HG03108 (cell line): ENCODE data around the gene ZNF785.
"Not testable (repeated sequence)": the region's sequence is repeated elsewhere in the genome, so short reads cannot be mapped to it uniquely, and the experiment has no call there.

ENCODE experiments used
- ATAC-seq: cut with Tn5 transposase; IDR thresholded peaks from one replicate; pipeline ENCODE4 v1.9.1; 2021; ENCODE audit warnings: moderate library complexity; ENCODE audit not compliant: unreplicated experiment

ZNF785 gene

GRCh38 chr16:30585400-30586191 lies at the start of gene ZNF785:
TSS of gene ZNF785 (minus strand) at chr16:30585697. CDS start at chr16:30585611, 86 bp downstream.
- peak; percentile 91 for ATAC-seq

GRCh38 chr16:30633526-30633925 lies 48.0 kb upstream of the ZNF785 start:
- no peak for ATAC-seq

GRCh38 chr16:30632454-30632853 lies 47.0 kb upstream of the ZNF785 start:
- not testable (repeated sequence) for ATAC-seq

GRCh38 chr16:30628628-30629540 lies 43.4 kb upstream of the ZNF785 start:
- no peak for ATAC-seq

- no peak for ATAC-seq
Measured at GRCh38 chr16:30626236-30626635, 40.7 kb upstream of the ZNF785 start.

- no peak for ATAC-seq
Measured at GRCh38 chr16:30623536-30624283, 38.2 kb upstream of the ZNF785 start.

GRCh38 chr16:30622455-30623032 lies 37.0 kb upstream of the ZNF785 start:
- no peak for ATAC-seq

- ATAC-seq, result no peak
Measured at GRCh38 chr16:30621765-30622164, 36.3 kb upstream of the ZNF785 start.

GRCh38 chr16:30620169-30620568 lies 34.7 kb upstream of the ZNF785 start:
- no peak for ATAC-seq

- ATAC-seq, result no peak
Measured at GRCh38 chr16:30619638-30620037, 34.1 kb upstream of the ZNF785 start.

- no peak for ATAC-seq
Measured at GRCh38 chr16:30619202-30619601, 33.7 kb upstream of the ZNF785 start.

- ATAC-seq, result no peak
Measured at GRCh38 chr16:30615358-30616091, 30.0 kb upstream of the ZNF785 start.

- ATAC-seq, result peak; percentile 76
Measured at GRCh38 chr16:30609926-30610839, 24.7 kb upstream of the ZNF785 start, which contains the start of gene ZNF689. TSS of gene ZNF689 (minus strand) at chr16:30610389. CDS start at chr16:30610041, 348 bp downstream.

GRCh38 chr16:30609002-30609925 lies 23.8 kb upstream of the ZNF785 start:
- peak; percentile 37 for ATAC-seq

GRCh38 chr16:30606004-30606403 lies 20.5 kb upstream of the ZNF785 start:
- ATAC-seq, result no peak

GRCh38 chr16:30605158-30605557 lies 19.7 kb upstream of the ZNF785 start:
- no peak for ATAC-seq

- no peak for ATAC-seq
Measured at GRCh38 chr16:30604316-30604947, 18.9 kb upstream of the ZNF785 start.
